Medulla oblongata (tissue), 1 donor: ENCODE measurements around the gene PPM1A.

Experiments
- DNase-seq: peaks from one replicate; pipeline ENCODE4 v3.0.0-alpha.2; 2015; ENCODE audit errors: extremely low spot score

Gene PPM1A

GRCh38 chr14:60323199-60323896 is 74.3 kb downstream of the PPM1A start:
- DNase-seq = no peak

- DNase-seq = no peak
Observed at GRCh38 chr14:60324837-60325236, 75.8 kb downstream of the PPM1A start.

- DNase-seq = peak; percentile 13
Observed at GRCh38 chr14:60326274-60326673, 77.3 kb downstream of the PPM1A start.

- DNase-seq = no peak
Observed at GRCh38 chr14:60327447-60328331, 78.7 kb downstream of the PPM1A start.

GRCh38 chr14:60328583-60328982 is 79.6 kb downstream of the PPM1A start:
- DNase-seq = no peak

- DNase-seq = no peak
Observed at GRCh38 chr14:60329274-60329673, 80.3 kb downstream of the PPM1A start.

- peak; percentile 79 for DNase-seq
Observed at GRCh38 chr14:60331201-60332045, 82.4 kb downstream of the PPM1A start.

- DNase-seq = no peak
Observed at GRCh38 chr14:60332046-60332399, 83.0 kb downstream of the PPM1A start.

GRCh38 chr14:60332869-60333268 is 83.8 kb downstream of the PPM1A start:
- DNase-seq = no peak

GRCh38 chr14:60339571-60339970 is 90.5 kb downstream of the PPM1A start:
- DNase-seq = no peak

GRCh38 chr14:60343571-60344071 is 94.6 kb downstream of the PPM1A start:
- DNase-seq = no peak

- no peak for DNase-seq
Observed at GRCh38 chr14:60344751-60345150, 95.7 kb downstream of the PPM1A start.

- no peak for DNase-seq
Observed at GRCh38 chr14:60346706-60347105, 97.7 kb downstream of the PPM1A start.

GRCh38 chr14:60348211-60348610 is 99.2 kb downstream of the PPM1A start:
- no peak for DNase-seq
